A549 (cell line): ENCODE measurements around the gene CRYBB2.

Experiments used
- CHD2 ChIP-seq: fragments of 150-350 bp; IDR thresholded peaks from 2 replicates; pipeline ENCODE4 v1.6.1; 2014; ENCODE audit warnings: low read length; ENCODE audit not compliant: partially characterized antibody
- CTCF ChIP-seq: fragments of >200 bp; sonication (Bioruptor Twin); formaldehyde crosslinking; IDR thresholded peaks from 3 replicates; pipeline ENCODE4 v1.5.1; 2016
- E2F6 ChIP-seq: IDR thresholded peaks from 2 replicates; pipeline ENCODE4 v1.6.1; 2012; ENCODE audit warnings: low read depth, borderline replicate concordance
- EP300 ChIP-seq, 2 experiments: fragments of >200 bp; sonication (Bioruptor Twin); formaldehyde crosslinking; IDR thresholded peaks; 2 replicates in 1 of 2; 3 replicates in 1 of 2; pipeline ENCODE4 v1.6.1; 2016 to 2017
- JUN ChIP-seq, 2 experiments: fragments of >200 bp; sonication (Bioruptor Twin); formaldehyde crosslinking; IDR thresholded peaks; 2 replicates in 1 of 2; 3 replicates in 1 of 2; pipeline ENCODE4 v1.6.1; 2016 to 2017
- KDM1A ChIP-seq: fragments of 200-600 bp; sonication (generic); IDR thresholded peaks from 2 replicates; pipeline ENCODE4 v1.6.1; 2016; ENCODE audit warnings: low read depth, mild to moderate bottlenecking
- MAX ChIP-seq: IDR thresholded peaks from 2 replicates; pipeline ENCODE4 v1.6.1; 2012
- MYC ChIP-seq: IDR thresholded peaks from 2 replicates; pipeline ENCODE4 v1.6.1; 2012; ENCODE audit warnings: mild to moderate bottlenecking, inconsistent platforms, low read length, improper control_type of control experiment, borderline replicate concordance
- POLR2A ChIP-seq: IDR thresholded peaks from 2 replicates; pipeline ENCODE4 v1.6.1; 2012; ENCODE audit warnings: mild to moderate bottlenecking, low read length
- RFX5 ChIP-seq: fragments of 450-650 bp; IDR thresholded peaks from 2 replicates; pipeline ENCODE4 v1.7.1; 2014; ENCODE audit warnings: antibody characterized with exemption, mild to moderate bottlenecking, moderate library complexity
- SMC3 ChIP-seq: fragments of >200 bp; sonication (Bioruptor Twin); formaldehyde crosslinking; IDR thresholded peaks from 3 replicates; pipeline ENCODE4 v1.6.1; 2018; ENCODE audit warnings: inconsistent platforms
- ZSCAN20 ChIP-seq: fragments of 250-450 bp; sonication (Bioruptor Pico); IDR thresholded peaks from 2 replicates; pipeline ENCODE4 v1.8.0; 2022; ENCODE audit warnings: mild to moderate bottlenecking, moderate library complexity

- TF ChIP-seq E2F6 (no peak), CTCF (peak; percentile 59), JUN (IDR thresholded peaks at IDR 0.05) (no peak), CHD2 (no peak), ZSCAN20 (CRISPR knock-in tag) (no peak), MYC (no peak), SMC3 (peak; percentile 36), MAX (no peak), KDM1A (no peak), EP300 (IDR thresholded peaks at IDR 0.05) (no peak), RFX5 (no peak), POLR2A (no peak)
Measured at GRCh38 chr22:25202290-25202921, 17.0 kb upstream of the CRYBB2 start.
